HG02571 (cell line): ENCODE measurements around the gene ODAD2.
"Not testable (repeated sequence)": the region's sequence is repeated elsewhere in the genome, so short reads cannot be mapped to it uniquely, and the experiment has no call there.

Experiments used
- ATAC-seq: cut with Tn5 transposase; IDR thresholded peaks from one replicate; pipeline ENCODE4 v1.9.1; 2021; ENCODE audit warnings: mild to moderate bottlenecking, moderate library complexity; ENCODE audit not compliant: unreplicated experiment

The ODAD2 gene, protein sequence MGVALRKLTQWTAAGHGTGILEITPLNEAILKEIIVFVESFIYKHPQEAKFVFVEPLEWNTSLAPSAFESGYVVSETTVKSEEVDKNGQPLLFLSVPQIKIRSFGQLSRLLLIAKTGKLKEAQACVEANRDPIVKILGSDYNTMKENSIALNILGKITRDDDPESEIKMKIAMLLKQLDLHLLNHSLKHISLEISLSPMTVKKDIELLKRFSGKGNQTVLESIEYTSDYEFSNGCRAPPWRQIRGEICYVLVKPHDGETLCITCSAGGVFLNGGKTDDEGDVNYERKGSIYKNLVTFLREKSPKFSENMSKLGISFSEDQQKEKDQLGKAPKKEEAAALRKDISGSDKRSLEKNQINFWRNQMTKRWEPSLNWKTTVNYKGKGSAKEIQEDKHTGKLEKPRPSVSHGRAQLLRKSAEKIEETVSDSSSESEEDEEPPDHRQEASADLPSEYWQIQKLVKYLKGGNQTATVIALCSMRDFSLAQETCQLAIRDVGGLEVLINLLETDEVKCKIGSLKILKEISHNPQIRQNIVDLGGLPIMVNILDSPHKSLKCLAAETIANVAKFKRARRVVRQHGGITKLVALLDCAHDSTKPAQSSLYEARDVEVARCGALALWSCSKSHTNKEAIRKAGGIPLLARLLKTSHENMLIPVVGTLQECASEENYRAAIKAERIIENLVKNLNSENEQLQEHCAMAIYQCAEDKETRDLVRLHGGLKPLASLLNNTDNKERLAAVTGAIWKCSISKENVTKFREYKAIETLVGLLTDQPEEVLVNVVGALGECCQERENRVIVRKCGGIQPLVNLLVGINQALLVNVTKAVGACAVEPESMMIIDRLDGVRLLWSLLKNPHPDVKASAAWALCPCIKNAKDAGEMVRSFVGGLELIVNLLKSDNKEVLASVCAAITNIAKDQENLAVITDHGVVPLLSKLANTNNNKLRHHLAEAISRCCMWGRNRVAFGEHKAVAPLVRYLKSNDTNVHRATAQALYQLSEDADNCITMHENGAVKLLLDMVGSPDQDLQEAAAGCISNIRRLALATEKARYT

DNA sequence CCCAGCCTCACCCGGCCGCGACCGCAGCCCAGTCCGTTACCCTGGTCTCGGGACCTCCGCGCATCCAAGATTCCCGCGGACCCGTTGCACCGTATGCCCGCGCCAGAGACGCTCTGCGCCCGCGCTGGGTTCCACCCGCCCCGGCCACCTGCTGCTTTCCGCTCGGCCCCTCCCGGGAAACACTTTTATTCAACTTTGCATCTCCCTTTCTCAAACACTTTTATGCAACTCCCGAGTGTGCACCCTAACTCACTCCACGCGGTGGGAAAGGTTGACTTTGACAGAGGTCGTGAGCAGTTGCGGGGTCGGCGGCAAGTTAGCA is at the start of gene ODAD2:
Gene ODAD2, minus strand, starts transcription at position 126 of the 322 bp plus-strand sequence. CDS start 3,937 bp downstream, outside the sequence.
- no peak for ATAC-seq

DNA sequence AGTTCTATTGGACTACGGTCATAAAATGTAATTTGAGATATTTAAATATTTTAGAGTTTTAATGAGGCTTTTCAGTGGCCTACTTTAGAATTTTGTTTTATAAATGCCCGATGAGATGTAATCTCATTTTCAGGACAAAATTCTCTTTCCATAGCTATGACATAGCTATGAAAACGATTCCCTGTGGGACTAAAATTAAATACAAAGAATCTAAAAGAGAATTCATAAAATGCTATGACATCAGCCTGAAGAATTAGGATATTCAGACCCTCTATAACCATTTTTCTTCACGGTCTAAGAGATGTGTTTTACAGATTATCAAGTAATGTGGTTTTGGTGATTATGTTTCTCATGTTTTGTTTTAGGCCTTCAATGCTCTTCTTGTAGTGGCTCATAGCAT is 48.2 kb upstream of the ODAD2 start:
- ATAC-seq: no peak

DNA sequence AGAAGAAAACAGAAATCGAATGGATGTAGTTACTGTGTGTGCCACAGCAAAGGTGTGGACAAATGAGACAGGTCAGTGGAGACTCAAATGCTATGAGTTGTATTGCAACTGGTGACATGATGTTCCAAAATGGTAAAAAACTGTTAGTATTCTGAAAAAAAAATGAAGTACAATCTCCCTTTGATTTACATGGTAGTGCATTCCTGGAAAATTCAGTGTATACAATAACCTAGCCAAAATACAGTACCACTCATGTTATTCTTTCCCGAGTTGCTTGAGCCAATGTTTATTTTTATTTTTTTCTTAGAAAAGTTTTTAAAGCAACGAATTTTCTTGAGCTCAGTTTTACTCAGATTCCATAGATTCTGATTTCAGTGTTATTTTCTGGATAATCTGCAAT is 47.7 kb upstream of the ODAD2 start:
- ATAC-seq: no peak

DNA sequence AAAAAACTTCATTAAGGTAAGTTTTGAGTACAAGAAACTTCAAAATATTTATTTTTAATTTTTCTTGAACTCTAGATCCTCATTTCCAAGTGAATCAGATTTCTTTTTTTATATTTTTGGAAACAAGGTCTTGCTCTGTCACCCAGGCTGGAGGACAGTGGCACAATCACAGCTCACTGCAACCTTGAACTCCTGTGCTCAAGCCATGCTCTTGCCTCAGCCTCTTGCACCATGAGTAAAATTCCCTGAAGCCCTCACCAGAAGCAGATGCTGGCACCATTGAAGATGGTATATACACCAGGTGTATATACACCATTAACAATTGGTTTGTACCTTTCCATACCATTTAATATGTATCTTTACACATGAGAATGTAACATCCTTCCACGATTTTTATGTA is 45.1 kb upstream of the ODAD2 start:
- no peak for ATAC-seq

DNA sequence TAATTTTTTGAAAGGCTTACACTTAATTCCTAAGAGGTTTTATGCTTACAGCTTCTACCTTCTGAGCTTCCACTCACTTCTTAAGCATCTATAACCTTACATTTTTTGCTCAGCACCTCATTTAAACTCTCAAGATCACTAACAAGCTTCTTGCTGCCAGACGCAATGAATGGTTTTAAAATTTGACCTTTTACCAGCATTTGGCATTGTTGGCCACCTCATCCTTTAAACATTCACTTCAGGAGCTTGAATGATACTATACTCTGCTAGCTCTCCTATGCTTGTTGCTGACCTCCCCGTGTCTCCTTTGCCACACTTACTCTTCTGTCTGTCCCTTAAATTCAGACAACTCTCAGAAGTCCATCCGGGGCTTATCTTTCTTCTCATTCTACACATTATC is 37.7 kb upstream of the ODAD2 start:
- no peak for ATAC-seq

DNA sequence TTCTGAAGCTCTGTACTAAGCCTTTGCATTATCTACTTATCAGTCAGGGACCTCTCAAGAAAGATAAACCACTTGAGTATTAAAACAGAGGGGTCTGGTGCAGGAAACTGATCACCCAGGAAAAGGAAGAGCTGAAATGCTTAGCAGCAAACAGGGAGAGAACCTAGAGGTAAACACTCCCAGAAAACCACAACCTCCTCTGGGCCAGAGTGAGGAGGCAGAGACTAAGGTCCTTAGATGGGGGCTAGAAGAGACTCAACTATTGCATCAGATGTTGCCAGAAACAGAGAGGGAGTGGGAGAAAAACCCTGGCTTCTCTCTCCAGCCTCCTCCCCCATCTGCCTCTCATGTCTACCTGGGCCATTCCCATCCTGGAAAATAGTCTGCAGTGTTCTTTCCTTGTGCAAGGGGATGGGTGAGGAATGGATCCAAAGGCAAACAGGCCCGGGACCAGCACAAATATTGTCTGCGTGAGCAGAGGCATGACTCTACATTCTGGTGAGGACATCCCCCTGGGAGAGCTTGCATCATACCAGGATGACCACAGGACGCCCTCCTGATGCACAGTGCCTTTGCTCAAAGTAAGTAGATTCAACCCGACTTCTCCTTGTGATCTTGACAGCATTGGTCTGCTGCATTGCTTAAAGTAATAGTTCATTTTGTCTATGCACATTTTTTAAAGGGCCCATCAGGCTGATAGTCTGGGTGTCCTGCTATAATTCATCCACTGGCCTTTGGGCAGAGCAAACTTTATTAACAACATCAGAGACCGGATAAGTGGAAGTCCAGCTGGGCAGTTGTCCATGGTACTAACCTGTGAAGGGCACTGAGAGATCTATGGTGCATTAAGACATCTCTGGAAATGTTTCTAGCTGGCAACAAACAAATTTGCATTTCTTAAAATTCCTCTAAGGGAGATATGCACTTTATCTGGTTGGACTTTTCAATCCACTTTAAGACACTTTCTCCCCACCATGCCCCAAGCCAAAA is 22.4 kb upstream of the ODAD2 start:
- no peak for ATAC-seq

DNA sequence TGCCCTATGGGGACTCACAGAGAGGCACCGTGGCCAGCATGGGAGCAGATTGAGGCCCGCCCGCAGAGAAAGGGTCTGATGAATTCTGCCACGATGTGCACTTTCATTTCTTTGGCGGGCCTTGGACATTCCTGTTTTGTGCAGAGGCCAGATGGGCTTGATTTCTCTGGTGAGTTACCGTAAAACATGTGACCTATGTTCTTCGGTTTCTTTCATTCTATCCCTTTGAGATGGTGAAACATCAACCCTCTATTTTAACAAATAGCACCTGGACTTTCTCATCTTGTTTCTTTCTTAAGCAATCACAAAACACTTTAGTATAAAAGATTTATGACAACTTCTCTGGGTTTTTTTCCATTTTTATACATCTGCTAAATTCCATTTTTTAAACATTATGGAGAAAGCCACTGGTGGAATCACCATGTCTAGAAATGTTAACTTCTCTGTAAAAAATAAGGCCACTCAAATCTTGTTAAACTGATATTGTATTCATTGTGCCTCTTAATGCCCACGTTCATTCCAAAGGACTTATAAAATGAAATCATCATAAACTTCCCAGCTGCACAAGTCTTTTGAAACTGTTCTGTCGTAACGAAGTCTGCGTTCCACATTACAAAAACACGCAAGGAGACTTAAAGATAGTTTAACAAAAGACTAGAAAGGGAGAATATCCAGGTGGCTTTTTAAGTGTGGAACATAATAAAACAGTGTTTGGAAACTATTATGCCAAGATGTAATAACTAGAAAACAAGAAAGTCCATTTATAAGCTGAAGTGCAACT is 21.4 kb upstream of the ODAD2 start:
- ATAC-seq: no peak

DNA sequence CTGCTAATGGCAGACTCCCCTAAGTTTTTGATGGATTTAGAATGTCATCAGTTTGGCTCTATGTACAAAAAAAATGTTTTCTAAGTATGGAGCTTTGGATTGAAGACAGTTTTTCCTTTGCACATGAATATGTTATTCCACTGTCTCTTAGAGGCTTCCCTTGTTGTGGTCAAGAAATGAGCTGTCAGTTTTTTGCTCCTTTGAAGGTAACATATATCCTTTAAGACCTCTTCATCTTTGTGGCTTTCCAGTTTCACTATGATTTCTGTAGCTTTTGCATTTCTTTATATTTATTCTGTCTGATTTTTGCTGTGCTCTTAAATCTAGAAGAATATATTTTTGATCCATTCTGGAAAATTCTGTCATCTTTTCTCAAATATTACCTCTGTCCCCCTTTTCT is 15.8 kb upstream of the ODAD2 start:
- no peak for ATAC-seq

DNA sequence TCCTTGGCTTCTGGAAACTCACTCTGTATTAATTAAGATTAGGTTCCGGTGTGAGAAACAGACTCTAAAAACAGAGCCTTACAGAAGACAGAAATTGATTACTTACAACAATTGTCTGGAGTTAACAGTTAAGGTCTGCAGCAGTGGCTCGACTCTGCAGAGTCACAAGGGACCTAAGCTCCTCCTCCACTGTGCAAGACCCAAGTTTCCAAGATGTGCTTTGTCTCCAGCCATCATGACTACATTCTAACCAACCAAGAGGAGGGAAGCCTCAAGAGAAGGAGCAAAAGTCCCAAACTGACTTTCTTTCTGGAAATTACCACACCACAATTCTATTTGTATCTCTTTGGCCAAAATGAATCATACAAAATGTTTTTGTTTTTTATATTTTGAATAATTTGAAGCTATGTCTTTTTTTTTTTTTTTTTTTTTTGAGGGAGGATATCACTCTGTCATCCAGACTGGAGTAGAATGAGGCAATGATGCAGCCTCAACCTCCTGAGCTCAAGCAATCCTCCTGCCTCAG is 14.2 kb upstream of the ODAD2 start:
- no peak for ATAC-seq

DNA sequence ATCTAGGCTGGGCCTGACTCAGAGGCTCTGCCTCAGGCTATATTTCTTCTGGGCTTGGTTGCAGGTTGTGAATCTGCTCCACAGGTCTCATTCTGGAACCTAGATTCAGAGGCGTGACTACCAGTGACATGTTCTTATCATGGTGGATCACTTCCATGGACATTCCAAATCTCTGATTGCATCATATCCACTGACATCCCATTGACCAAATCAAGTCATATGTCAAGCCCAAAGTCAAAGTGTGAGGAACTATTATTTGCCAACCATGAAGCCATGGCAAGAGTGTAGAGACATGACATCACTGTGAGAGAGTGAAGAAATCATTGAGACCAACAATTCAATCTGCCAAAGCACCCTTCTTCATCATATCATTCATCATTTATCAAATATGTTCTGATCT is 11.9 kb upstream of the ODAD2 start:
- ATAC-seq: no peak

DNA sequence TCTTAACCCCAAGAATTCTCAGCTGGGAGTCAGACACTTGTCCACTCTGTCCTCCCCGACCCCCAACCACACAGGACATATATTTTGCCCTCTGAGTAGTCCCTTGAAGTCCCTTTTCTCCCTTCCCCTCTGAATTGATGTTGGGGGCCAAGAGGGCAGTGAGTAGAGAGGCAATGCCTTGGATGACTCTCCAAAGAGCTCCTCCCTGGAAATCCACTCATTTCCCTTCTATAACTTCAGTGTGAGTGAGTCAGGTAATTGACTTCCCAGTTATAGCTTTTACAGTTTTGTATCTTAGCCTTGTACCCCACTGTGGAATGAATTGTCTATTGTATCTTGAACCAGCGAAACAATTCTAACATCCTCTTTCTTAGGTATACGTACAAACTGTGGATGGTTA is 9.2 kb upstream of the ODAD2 start:
- ATAC-seq: no peak

DNA sequence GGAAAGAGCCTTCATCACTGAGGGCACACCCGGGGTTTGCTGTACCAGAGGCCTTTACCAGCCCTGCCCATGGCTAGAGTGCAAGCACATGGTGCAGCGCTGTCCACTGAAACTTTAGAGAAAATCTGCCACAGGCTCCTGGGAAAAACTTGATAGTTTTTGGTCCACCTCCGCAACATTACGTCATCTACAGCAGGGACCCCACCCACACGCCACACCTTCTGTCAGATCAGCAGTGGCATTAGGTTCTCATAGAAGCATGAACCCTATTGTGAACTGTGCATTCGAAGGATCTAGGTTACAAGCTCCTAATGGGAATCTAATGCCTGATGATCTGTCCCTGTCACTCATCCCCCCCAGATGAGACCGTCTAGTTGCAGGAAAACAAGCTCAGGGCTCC is 2.5 kb upstream of the ODAD2 start:
- ATAC-seq: no peak

DNA sequence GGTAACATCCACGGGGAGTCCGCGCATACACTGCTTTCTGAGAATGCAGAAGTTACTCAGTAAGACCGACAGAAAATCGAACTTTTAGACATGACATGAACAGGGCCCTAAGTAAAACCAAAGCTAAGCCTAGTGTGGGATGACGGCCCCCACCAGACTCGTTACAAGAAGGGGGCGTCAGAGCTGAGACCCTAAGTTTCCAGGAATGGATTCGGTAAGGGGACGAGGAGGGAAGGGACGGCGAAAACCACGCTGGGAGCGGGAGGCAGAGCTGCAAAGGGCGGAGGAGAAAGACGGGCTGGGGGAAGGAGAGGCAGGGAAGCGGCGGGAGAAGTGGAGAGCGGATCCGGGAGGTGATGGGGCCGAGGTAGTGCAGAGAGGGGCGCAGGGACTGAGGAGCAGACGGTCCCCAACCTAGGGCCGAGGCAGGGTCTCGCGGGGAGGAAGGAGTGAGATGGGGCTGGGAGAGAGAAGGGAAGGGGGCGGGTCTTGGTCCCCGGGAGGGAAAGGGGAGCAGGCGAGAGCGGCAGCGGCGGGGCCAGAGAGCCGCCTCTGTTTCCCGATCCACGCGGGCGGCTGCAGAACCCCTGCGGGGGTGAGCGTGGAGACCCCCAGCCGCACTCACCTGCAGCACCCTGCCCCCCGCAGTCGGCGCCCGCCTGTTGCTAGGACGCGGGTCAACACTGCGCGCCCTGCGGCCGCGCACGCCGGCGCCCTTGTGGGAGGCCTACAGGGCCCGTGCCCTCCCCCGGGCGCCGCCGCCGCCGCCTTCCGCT is 513 bp downstream of the ODAD2 start:
- no peak for ATAC-seq

DNA sequence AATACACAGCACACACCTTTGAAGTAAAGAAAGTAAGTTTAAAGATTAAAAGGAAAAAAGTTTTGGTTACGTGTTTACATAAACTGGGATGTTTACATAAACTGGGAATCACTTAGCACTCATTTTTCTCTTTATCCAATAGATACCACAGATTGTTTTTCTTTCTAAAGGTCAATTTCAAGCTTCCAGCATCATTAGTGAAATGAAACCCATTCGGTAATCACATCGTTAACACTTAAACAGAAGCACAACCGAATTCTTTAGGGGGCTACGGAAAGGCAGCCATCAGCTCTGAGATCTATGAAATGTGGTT is 1.1 kb downstream of the ODAD2 start:
- ATAC-seq: no peak

DNA sequence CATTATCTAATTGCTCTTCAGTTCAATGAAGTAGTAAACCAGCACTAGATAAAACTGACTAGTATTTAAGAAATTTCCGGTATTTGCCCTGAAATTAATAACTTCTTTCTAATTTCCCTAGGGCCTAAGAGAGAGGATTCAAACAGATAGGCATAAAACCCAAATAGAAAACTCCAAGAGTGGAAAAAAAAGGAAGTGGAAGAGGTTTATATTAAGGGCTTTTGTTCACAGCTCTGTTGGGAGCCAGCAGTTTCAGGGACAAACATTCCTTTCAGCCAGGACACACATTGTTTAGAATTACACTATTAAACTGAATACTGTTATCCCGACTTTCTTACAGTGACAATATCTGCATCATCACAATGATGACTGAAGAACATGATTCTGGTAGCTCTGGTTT is 3.6 kb downstream of the ODAD2 start:
- no peak for ATAC-seq

DNA sequence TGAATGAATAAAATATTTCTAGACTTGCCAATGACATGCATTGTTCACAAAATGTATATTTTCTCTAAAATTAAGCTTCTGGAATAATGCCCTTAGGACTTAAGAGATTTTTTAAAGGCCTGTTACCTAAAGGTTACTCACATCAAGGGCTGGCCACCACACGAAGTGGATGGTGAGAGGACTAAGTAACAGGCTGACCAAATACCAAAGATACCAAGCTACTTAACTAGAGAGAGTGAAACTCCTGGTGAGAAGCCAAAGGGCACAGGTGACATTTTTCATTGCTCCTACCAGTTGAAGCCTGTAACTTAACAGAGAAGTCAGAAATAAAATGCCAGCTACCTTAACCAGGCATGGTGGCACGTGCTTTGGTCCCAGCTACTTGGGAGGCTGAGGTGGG is 9.5 kb downstream of the ODAD2 start:
- ATAC-seq: not testable (repeated sequence)

DNA sequence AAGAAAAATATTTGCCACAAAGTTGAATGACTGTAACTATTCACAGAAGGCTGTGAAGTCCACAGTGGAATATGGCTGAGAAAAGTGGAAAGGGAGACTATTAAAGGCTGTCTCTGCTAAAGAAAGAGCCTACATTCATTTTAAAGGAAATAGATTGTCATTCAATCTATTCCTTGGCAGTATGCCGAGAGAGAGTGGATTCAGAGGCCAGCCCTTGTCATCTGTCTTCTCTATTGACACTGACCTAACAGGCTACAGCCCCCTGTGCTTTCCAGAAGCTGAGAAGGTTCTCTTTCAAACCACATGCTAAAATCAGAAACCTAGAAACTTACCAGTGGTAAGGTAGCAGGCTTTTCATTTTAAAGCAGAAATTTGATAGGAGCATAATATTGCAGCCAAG is 12.1 kb downstream of the ODAD2 start:
- ATAC-seq: no peak

DNA sequence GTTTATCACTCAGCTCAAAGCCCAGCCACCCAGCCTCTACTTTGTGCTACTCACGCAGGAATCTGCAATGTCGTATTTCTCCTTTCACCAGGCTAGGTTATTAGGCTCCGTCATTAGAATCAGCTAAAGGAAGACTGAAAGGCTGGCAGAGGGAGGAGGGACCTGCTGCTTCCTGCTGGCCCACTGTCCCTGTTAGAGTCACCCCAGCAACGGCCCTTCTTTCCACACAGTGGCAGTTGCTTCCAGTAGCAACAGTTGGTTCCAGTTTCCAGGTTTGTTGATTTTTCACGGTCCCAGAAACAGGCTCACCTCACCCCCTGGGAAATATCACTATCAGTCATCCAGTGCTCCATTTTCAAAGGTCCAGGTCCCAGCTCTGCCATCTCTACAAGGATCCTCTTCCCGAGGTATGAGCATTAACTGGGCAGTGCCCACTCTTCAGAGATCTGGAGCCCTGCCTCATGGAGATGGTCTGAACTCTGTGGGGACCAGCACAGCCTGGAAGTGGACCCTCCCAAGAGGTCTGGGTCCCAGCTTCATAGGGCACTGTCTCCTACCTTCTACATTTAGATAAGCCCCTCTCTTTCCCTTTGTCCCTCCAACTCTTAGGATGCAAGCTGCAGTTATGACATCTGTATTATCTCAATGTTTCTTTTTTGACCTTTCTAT is 15.9 kb downstream of the ODAD2 start:
- ATAC-seq: no peak

DNA sequence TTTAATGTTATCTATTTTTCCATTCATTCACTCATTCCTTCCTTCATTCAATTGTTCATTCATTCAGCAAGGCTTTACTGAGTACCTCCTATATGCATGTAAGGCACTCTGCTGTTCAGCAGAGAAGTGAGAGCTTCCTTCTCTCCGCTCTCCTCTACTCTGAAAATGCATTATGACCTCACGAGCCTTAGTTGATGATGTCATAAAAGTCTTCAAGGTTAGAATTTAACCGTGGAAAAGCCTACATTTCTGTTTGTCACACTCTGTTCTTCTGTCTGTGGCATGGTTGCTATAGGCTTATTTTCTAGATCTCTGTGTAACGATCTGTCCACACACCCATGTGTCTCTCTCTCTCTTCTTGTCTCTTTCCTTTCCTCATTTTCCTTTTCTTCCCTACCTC is 17.1 kb downstream of the ODAD2 start:
- ATAC-seq: no peak
